ENCODE data around the gene CDKL4. TPM values are rescaled to one million over a fixed set of nuclear protein-coding genes. Genes with fewer than 3 reads are reported as not detected.

The CDKL4 gene
- total RNA-seq, 1 experiment from 2014 or later: 0.46 TPM

GRCh38 chr2:39265315-39265714, 21.5 kb upstream of the CDKL4 start:
- H3K36me3 Mint-ChIP-seq: peaks cover 23% of the 10 kb centered on the region
- H3K4me3 Mint-ChIP-seq: no peak overlapping the region
- ChIA-PET POLR2A (no interaction called here), CTCF (interaction anchor here (1.9 kb wide), 1 partner anchor 318 kb away, joined by 4 read pairs; no protein-coding TSS in a partner anchor)
- no peaks in the 10 kb centered on the region for H3K9me3 Mint-ChIP-seq
- peaks cover 13% of the 10 kb centered on the region for H3K4me1 Mint-ChIP-seq
- DNase-seq (ENCODE audit: low spot score) (no peak), ATAC-seq (no peak)
- peak overlapping the region; percentile 80 for H3K27ac Mint-ChIP-seq
- H3K27me3 Mint-ChIP-seq (ENCODE audit: low read depth): no peaks in the 10 kb centered on the region
- no peak for TF ChIP-seq HMGXB4 (CRISPR knock-in tag; IDR thresholded peaks at IDR 0.05)
- no peak for TF ChIP-seq ATF3 (CRISPR knock-in tag; conservative IDR thresholded peaks at IDR 0.05)
- no peak for TF ChIP-seq IRF2 (CRISPR knock-in tag; IDR thresholded peaks at IDR 0.05; ENCODE audit: borderline replicate concordance, low read depth)
- TF ChIP-seq ATF1 (CRISPR knock-in tag; IDR thresholded peaks at IDR 0.05): no peak
- TF ChIP-seq ATF2 (CRISPR knock-in tag; IDR thresholded peaks at IDR 0.05; ENCODE audit: borderline replicate concordance, low read depth): no peak
- TF ChIP-seq PRDM15 (CRISPR knock-in tag; IDR thresholded peaks at IDR 0.05): no peak
- no peak for TF ChIP-seq SOX15 (CRISPR knock-in tag; IDR thresholded peaks at IDR 0.05)
- TF ChIP-seq ZNF232 (CRISPR knock-in tag; IDR thresholded peaks at IDR 0.05): no peak
- TF ChIP-seq MXD4 (CRISPR knock-in tag; IDR thresholded peaks at IDR 0.05; ENCODE audit: borderline replicate concordance): no peak
- TF ChIP-seq ATF6 (CRISPR knock-in tag; IDR thresholded peaks at IDR 0.05): no peak
- TF ChIP-seq TEAD4 (CRISPR knock-in tag; IDR thresholded peaks at IDR 0.05): no peak
- TF ChIP-seq E2F4 (CRISPR knock-in tag; IDR thresholded peaks at IDR 0.05; ENCODE audit: borderline replicate concordance, low read depth): no peak
- no peak for TF ChIP-seq CREB1 (CRISPR knock-in tag; IDR thresholded peaks at IDR 0.05)
- TF ChIP-seq CTCF (IDR thresholded peaks at IDR 0.05): no peak
- no peak for TF ChIP-seq SP1 (CRISPR knock-in tag; conservative IDR thresholded peaks at IDR 0.05)
- TF ChIP-seq ESRRA (CRISPR knock-in tag; IDR thresholded peaks at IDR 0.05; ENCODE audit: borderline replicate concordance): no peak
- no peak for TF ChIP-seq AFF4 (CRISPR knock-in tag; IDR thresholded peaks at IDR 0.05; ENCODE audit: borderline replicate concordance)
- TF ChIP-seq ZNF425 (CRISPR knock-in tag; conservative IDR thresholded peaks at IDR 0.05): no peak
- TF ChIP-seq ZNF396 (CRISPR knock-in tag; IDR thresholded peaks at IDR 0.05; ENCODE audit: borderline replicate concordance): no peak

Measured in WTC11 (cell line).